ENCODE measurements around the gene SAMD4A.

SAMD4A gene

GRCh38 chr14:54771411-54772027 is 204.6 kb downstream of the SAMD4A start:
- Histone ChIP-seq H3K36me3 (no peaks in the 10 kb centered on the region), H3K4me3 (ENCODE audit: low read depth, low read length) (no peak overlapping the region), H3K4me1 (peaks cover 7% of the 10 kb centered on the region), H3K9me3 (no peaks in the 10 kb centered on the region), H3K27me3 (no peaks in the 10 kb centered on the region)
- DNase-seq: no peak
- no peak for TF ChIP-seq CTCF (IDR thresholded peaks at IDR 0.05; ENCODE audit: low read depth, low read length)

GRCh38 chr14:54772451-54772881 is 205.5 kb downstream of the SAMD4A start:
- H3K4me3 ChIP-seq (ENCODE audit: low read depth, low read length): no peak overlapping the region
- TF ChIP-seq CTCF (IDR thresholded peaks at IDR 0.05; ENCODE audit: low read depth, low read length): no peak

GRCh38 chr14:54773171-54774006 is 206.5 kb downstream of the SAMD4A start:
- TF ChIP-seq CTCF (IDR thresholded peaks at IDR 0.05; ENCODE audit: low read depth, low read length): peak; percentile 75
- Histone ChIP-seq H3K36me3 (no peaks in the 10 kb centered on the region), H3K27me3 (no peaks in the 10 kb centered on the region), H3K9me3 (no peaks in the 10 kb centered on the region), H3K4me3 (ENCODE audit: low read depth, low read length) (peak overlapping the region; percentile 49), H3K4me1 (peaks cover 7% of the 10 kb centered on the region)
- DNase-seq: peak; percentile 89

More at GRCh38 chr14:54772451-54772881, 205.5 kb downstream of the SAMD4A start:
- DNase-seq: no peak
- Histone ChIP-seq H3K4me1 (peaks cover 7% of the 10 kb centered on the region), H3K9me3 (no peaks in the 10 kb centered on the region), H3K27me3 (no peaks in the 10 kb centered on the region), H3K36me3 (no peaks in the 10 kb centered on the region)

GRCh38 chr14:54774824-54775223 is 207.9 kb downstream of the SAMD4A start:
- H3K9me3 ChIP-seq: no peaks in the 10 kb centered on the region
- H3K27me3 ChIP-seq: no peaks in the 10 kb centered on the region
- no peak overlapping the region for H3K4me3 ChIP-seq (ENCODE audit: low read depth, low read length)
- no peaks in the 10 kb centered on the region for H3K36me3 ChIP-seq
- no peak for DNase-seq
- no peak for TF ChIP-seq CTCF (IDR thresholded peaks at IDR 0.05; ENCODE audit: low read depth, low read length)
- peaks cover 7% of the 10 kb centered on the region for H3K4me1 ChIP-seq

GRCh38 chr14:54775486-54776140 is 208.7 kb downstream of the SAMD4A start:
- TF ChIP-seq CTCF (IDR thresholded peaks at IDR 0.05; ENCODE audit: low read depth, low read length): no peak
- H3K27me3 ChIP-seq: no peaks in the 10 kb centered on the region
- peaks cover 7% of the 10 kb centered on the region for H3K4me1 ChIP-seq
- no peaks in the 10 kb centered on the region for H3K9me3 ChIP-seq
- H3K4me3 ChIP-seq (ENCODE audit: low read depth, low read length): no peak overlapping the region
- DNase-seq: no peak
- no peaks in the 10 kb centered on the region for H3K36me3 ChIP-seq
